GM23248 (cell line): ENCODE data around the gene PCLO. TPM values are rescaled to one million over a fixed set of nuclear protein-coding genes. Genes with fewer than 3 reads are reported as not detected.
A peak's percentile ranks its signal among the peaks of the same experiment; 100 is the strongest.

Experiments used
- DNase-seq: peaks from one replicate; pipeline ENCODE4 v3.0.0-alpha.2; 2015
- H2AFZ ChIP-seq: fragments of 200-600 bp; sonication (generic); 2 replicates; pipeline ENCODE4 v1.6.1; 2016; ENCODE audit warnings: antibody characterized with exemption
- H3F3A ChIP-seq: fragments of 200-600 bp; sonication (generic); 2 replicates; pipeline ENCODE4 v1.6.1; 2016; ENCODE audit warnings: mild to moderate bottlenecking, antibody characterized with exemption, mixed run types; ENCODE audit not compliant: insufficient read depth
- H3K27ac ChIP-seq: fragments of 200-600 bp; sonication (generic); 2 replicates; pipeline ENCODE4 v1.5.1; 2016; ENCODE audit warnings: mild to moderate bottlenecking
- H3K27me3 ChIP-seq: fragments of 200-600 bp; sonication (generic); replicated peaks from 2 replicates; pipeline ENCODE4 v1.6.1; 2016; ENCODE audit warnings: mild to moderate bottlenecking; ENCODE audit not compliant: insufficient read depth
- H3K36me3 ChIP-seq: fragments of 200-600 bp; sonication (generic); 2 replicates; pipeline ENCODE4 v1.6.1; 2016; ENCODE audit warnings: low read depth, mild to moderate bottlenecking
- H3K4me1 ChIP-seq: fragments of 200-600 bp; sonication (generic); 2 replicates; pipeline ENCODE4 v1.6.1; 2016; ENCODE audit warnings: mild to moderate bottlenecking; ENCODE audit not compliant: insufficient read depth
- H3K4me2 ChIP-seq: fragments of 200-600 bp; sonication (generic); one replicate; pipeline ENCODE4 v1.6.1; 2016; ENCODE audit warnings: mild to moderate bottlenecking; ENCODE audit not compliant: unreplicated experiment
- H3K4me3 ChIP-seq: fragments of 200-600 bp; sonication (generic); 2 replicates; pipeline ENCODE4 v1.5.1; 2016; ENCODE audit warnings: mild to moderate bottlenecking
- H3K79me2 ChIP-seq: fragments of 200-600 bp; sonication (generic); 2 replicates; pipeline ENCODE4 v1.6.1; 2016; ENCODE audit warnings: mild to moderate bottlenecking; ENCODE audit not compliant: insufficient read depth
- H3K9ac ChIP-seq: fragments of 200-600 bp; sonication (generic); 2 replicates; pipeline ENCODE4 v1.6.1; 2016; ENCODE audit warnings: mild to moderate bottlenecking
- H3K9me2 ChIP-seq: fragments of 200-600 bp; sonication (generic); 2 replicates; pipeline ENCODE4 v1.6.1; 2016; ENCODE audit warnings: mixed run types, mild to moderate bottlenecking, moderate library complexity; ENCODE audit not compliant: insufficient read depth
- H3K9me3 ChIP-seq: fragments of 200-600 bp; sonication (generic); one replicate; pipeline ENCODE4 v1.6.1; 2017; ENCODE audit warnings: low read depth
- H4K20me1 ChIP-seq: fragments of 200-600 bp; sonication (generic); 2 replicates; pipeline ENCODE4 v1.6.0; 2016; ENCODE audit not compliant: insufficient read depth
- EZH2 ChIP-seq: fragments of 200-600 bp; sonication (generic); IDR thresholded peaks from 2 replicates; pipeline ENCODE4 v1.6.1; 2018; ENCODE audit warnings: antibody characterized with exemption, mild to moderate bottlenecking; ENCODE audit not compliant: insufficient read depth, poor library complexity, severe bottlenecking
- EZH2phosphoT487 ChIP-seq: fragments of 200-600 bp; sonication (generic); IDR thresholded peaks from 2 replicates; pipeline ENCODE4 v1.6.1; 2018; ENCODE audit warnings: antibody characterized with exemption, moderate library complexity, mild to moderate bottlenecking, low read depth; ENCODE audit not compliant: insufficient read depth
- WGBS, 2 experiments: methylation state at CpG; one replicate each; pipeline ENCODE4 v1.1.6; 2015 to 2017; ENCODE audit warnings: low lambda C conversion rate in 2 of 2, low coverage in 1 of 2; ENCODE audit errors: missing lambda C conversion rate in 2 of 2; 5-methylcytosine and 5-hydroxymethylcytosine counted together
- in situ Hi-C: fragments of 300-500 bp; cut with MboI; formaldehyde crosslinking; loops from 2 replicates; pipeline ENCODE4 v1.15.0; 2020
- polyA plus RNA-seq: library from polyadenylated mRNA; unstranded; fragments of >200 nt; fragmentation: Nextera tagmentation; extraction: Ambion mirVana; gene quantifications from 2 replicates; pipeline ENCODE4 v1.2.1, GENCODE V29; 2016
- total RNA-seq: library from RNA; depleted of rRNA; stranded (reverse); fragments of >200 nt; shearing (Covaris generic); gene quantifications from 2 replicates; pipeline ENCODE4 v1.2.3, GENCODE V29; 2014

Gene PCLO
- total and polyA plus RNA-seq, 2 experiments from 2014 or later: 0.04 TPM; not detected in 1

GRCh38 chr7:83005410-83005809 is 157.3 kb downstream of the PCLO start:
- TF ChIP-seq EZH2phosphoT487 (no peak), EZH2 (no peak)
- Histone ChIP-seq H3K27ac (no peak overlapping the region), H3K4me1 (no peaks in the 10 kb centered on the region), H3K36me3 (no peaks in the 10 kb centered on the region), H3F3A (no peaks in the 10 kb centered on the region), H3K79me2 (no peaks in the 10 kb centered on the region), H3K9ac (no peak overlapping the region), H3K27me3 (no peaks in the 10 kb centered on the region), H3K9me2 (no peaks in the 10 kb centered on the region; the same call in 1 of the 2 replicates), H3K4me2 (no peak overlapping the region), H3K4me3 (no peak overlapping the region), H2AFZ (no peak overlapping the region), H4K20me1 (no peaks in the 10 kb centered on the region), H3K9me3 (no peaks in the 10 kb centered on the region)
- 0 to 3% methylated on average over 1 of the region's 1 CpG for WGBS, 2 experiments
- DNase-seq: no peak
- in situ Hi-C loops: no loop called here

- H3K9me3 ChIP-seq: no peaks in the 10 kb centered on the region
These were observed 161.2 kb downstream of the PCLO start for GRCh38 chr7:83001362-83002040.

GRCh38 chr7:82998436-82998835 is 164.2 kb downstream of the PCLO start:
- Histone ChIP-seq H3K4me2 (no peak overlapping the region), H2AFZ (no peak overlapping the region), H3K27ac (no peak overlapping the region), H4K20me1 (no peaks in the 10 kb centered on the region), H3K9me2 (no peaks in the 10 kb centered on the region; the same call in 1 of the 2 replicates), H3K4me1 (no peaks in the 10 kb centered on the region), H3K36me3 (no peaks in the 10 kb centered on the region), H3K9me3 (no peaks in the 10 kb centered on the region), H3K27me3 (no peaks in the 10 kb centered on the region), H3F3A (no peaks in the 10 kb centered on the region), H3K9ac (no peak overlapping the region), H3K4me3 (no peak overlapping the region), H3K79me2 (no peaks in the 10 kb centered on the region)
- TF ChIP-seq EZH2 (no peak), EZH2phosphoT487 (no peak)
- in situ Hi-C loops: no loop called here
- no peak for DNase-seq

More at GRCh38 chr7:83001362-83002040, 161.2 kb downstream of the PCLO start:
- DNase-seq: peak; percentile 2
- no peak overlapping the region for H3K4me3 ChIP-seq
- H3K9me2 ChIP-seq: no peaks in the 10 kb centered on the region; the same call in 1 of the 2 replicates
- H3F3A ChIP-seq: no peaks in the 10 kb centered on the region
- WGBS, 2 experiments: 56 to 61% methylated on average over 3 of the region's 3 CpGs
- no peak overlapping the region for H3K4me2 ChIP-seq
- no peak overlapping the region for H2AFZ ChIP-seq
- TF ChIP-seq EZH2phosphoT487 (no peak), EZH2 (no peak)
- H3K36me3 ChIP-seq: no peaks in the 10 kb centered on the region
- no peak overlapping the region for H3K27ac ChIP-seq
- H3K9ac ChIP-seq: no peak overlapping the region
- in situ Hi-C loops: no loop called here
- H4K20me1 ChIP-seq: no peaks in the 10 kb centered on the region
- no peaks in the 10 kb centered on the region for H3K79me2 ChIP-seq
- no peaks in the 10 kb centered on the region for H3K27me3 ChIP-seq
- no peaks in the 10 kb centered on the region for H3K4me1 ChIP-seq

- Histone ChIP-seq H3K4me3 (no peak overlapping the region), H3K4me2 (no peak overlapping the region), H3F3A (no peaks in the 10 kb centered on the region), H3K4me1 (no peaks in the 10 kb centered on the region), H3K9ac (no peak overlapping the region), H3K9me2 (no peaks in the 10 kb centered on the region), H3K79me2 (no peaks in the 10 kb centered on the region), H3K27ac (no peak overlapping the region), H2AFZ (no peak overlapping the region), H3K27me3 (no peaks in the 10 kb centered on the region), H4K20me1 (no peaks in the 10 kb centered on the region), H3K36me3 (no peaks in the 10 kb centered on the region), H3K9me3 (no peaks in the 10 kb centered on the region)
- 29% methylated on average over 2 of the region's 2 CpGs for WGBS, 2 experiments
- DNase-seq: no peak
- in situ Hi-C loops: no loop called here
- TF ChIP-seq EZH2: no peak
- TF ChIP-seq EZH2phosphoT487: no peak
These were observed 177.4 kb downstream of the PCLO start for GRCh38 chr7:82985144-82985802.
